ENCODE results near the gene GALT. TPM values are rescaled to one million over a fixed set of nuclear protein-coding genes. Genes with fewer than 3 reads are reported as not detected.

The GALT gene
- total and polyA plus RNA-seq, 4 donors = 58.6 to 196 (median 115) TPM

DNA sequence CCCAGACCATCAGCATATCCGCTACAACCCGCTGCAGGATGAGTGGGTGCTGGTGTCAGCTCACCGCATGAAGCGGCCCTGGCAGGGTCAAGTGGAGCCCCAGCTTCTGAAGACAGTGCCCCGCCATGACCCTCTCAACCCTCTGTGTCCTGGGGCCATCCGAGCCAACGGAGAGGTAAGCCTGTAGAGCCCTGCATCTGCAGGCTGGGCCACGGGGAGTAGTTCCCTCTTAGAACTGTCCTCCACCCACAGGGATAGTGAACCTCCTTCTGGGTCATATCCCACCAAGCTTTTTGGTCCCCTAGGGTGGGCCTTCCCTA, 569 bp downstream of the GALT start:
- Histone ChIP-seq H3K9ac (ENCODE audit: low read depth in 1 of 2, low read length in 2 of 2) (peak overlapping the region; percentile 82 to 93), H3K27me3 (ENCODE audit: control insufficient read depth in 4 of 4, insufficient read depth in 4 of 4, low read length in 3 of 4) (no peaks in the 10 kb centered on the region), H3K27ac (ENCODE audit: low read depth in 1 of 2, low read length in 2 of 2) (peak overlapping the region; percentile 86 to 94), H3K4me1 (ENCODE audit: control insufficient read depth in 4 of 4, insufficient read depth in 4 of 4, low read length in 3 of 4) (peaks cover 14 to 82% (median 73%) of the 10 kb centered on the region in 4 donors), H3K36me3 (ENCODE audit: control insufficient read depth in 4 of 4, insufficient read depth in 3 of 4, low read depth in 1 of 4, low read length in 3 of 4) (peaks cover 0 to 15% (median 10%) of the 10 kb centered on the region in 4 donors), H3K9me3 (ENCODE audit: control insufficient read depth in 4 of 4, low read length in 3 of 4) (no peaks in the 10 kb centered on the region), H3K4me3 (ENCODE audit: low read depth in 1 of 3, low read length in 3 of 3) (peak overlapping the region; percentile 61 to 88 (median 78))
- no peak for DNase-seq (ENCODE audit: low spot score)
- under 1% methylated on average over 8 of the region's 8 CpGs for WGBS
- TF ChIP-seq SP1 (IDR thresholded peaks at IDR 0.05) = no peak
- no peak for TF ChIP-seq HNF4A (conservative IDR thresholded peaks at IDR 0.05)
- TF ChIP-seq, protein P1, sequence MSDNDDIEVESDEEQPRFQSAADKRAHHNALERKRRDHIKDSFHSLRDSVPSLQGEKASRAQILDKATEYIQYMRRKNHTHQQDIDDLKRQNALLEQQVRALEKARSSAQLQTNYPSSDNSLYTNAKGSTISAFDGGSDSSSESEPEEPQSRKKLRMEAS (IDR thresholded peaks at IDR 0.05) = no peak
- TF ChIP-seq TAF1 (conservative IDR thresholded peaks at IDR 0.05) = no peak
- TF ChIP-seq, protein P2, sequence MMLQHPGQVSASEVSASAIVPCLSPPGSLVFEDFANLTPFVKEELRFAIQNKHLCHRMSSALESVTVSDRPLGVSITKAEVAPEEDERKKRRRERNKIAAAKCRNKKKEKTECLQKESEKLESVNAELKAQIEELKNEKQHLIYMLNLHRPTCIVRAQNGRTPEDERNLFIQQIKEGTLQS (IDR thresholded peaks at IDR 0.05) = no peak
- no peak for TF ChIP-seq EGR1 (IDR thresholded peaks at IDR 0.05; ENCODE audit: low read depth in 2 of 2)
- no peak for TF ChIP-seq JUND (IDR thresholded peaks at IDR 0.05)
- no peak for TF ChIP-seq NR2F2 (IDR thresholded peaks at IDR 0.05)
- TF ChIP-seq, protein P3, sequence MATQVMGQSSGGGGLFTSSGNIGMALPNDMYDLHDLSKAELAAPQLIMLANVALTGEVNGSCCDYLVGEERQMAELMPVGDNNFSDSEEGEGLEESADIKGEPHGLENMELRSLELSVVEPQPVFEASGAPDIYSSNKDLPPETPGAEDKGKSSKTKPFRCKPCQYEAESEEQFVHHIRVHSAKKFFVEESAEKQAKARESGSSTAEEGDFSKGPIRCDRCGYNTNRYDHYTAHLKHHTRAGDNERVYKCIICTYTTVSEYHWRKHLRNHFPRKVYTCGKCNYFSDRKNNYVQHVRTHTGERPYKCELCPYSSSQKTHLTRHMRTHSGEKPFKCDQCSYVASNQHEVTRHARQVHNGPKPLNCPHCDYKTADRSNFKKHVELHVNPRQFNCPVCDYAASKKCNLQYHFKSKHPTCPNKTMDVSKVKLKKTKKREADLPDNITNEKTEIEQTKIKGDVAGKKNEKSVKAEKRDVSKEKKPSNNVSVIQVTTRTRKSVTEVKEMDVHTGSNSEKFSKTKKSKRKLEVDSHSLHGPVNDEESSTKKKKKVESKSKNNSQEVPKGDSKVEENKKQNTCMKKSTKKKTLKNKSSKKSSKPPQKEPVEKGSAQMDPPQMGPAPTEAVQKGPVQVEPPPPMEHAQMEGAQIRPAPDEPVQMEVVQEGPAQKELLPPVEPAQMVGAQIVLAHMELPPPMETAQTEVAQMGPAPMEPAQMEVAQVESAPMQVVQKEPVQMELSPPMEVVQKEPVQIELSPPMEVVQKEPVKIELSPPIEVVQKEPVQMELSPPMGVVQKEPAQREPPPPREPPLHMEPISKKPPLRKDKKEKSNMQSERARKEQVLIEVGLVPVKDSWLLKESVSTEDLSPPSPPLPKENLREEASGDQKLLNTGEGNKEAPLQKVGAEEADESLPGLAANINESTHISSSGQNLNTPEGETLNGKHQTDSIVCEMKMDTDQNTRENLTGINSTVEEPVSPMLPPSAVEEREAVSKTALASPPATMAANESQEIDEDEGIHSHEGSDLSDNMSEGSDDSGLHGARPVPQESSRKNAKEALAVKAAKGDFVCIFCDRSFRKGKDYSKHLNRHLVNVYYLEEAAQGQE (IDR thresholded peaks at IDR 0.05) = no peak
- TF ChIP-seq, protein P4, sequence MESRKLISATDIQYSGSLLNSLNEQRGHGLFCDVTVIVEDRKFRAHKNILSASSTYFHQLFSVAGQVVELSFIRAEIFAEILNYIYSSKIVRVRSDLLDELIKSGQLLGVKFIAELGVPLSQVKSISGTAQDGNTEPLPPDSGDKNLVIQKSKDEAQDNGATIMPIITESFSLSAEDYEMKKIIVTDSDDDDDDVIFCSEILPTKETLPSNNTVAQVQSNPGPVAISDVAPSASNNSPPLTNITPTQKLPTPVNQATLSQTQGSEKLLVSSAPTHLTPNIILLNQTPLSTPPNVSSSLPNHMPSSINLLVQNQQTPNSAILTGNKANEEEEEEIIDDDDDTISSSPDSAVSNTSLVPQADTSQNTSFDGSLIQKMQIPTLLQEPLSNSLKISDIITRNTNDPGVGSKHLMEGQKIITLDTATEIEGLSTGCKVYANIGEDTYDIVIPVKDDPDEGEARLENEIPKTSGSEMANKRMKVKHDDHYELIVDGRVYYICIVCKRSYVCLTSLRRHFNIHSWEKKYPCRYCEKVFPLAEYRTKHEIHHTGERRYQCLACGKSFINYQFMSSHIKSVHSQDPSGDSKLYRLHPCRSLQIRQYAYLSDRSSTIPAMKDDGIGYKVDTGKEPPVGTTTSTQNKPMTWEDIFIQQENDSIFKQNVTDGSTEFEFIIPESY (IDR thresholded peaks at IDR 0.05) = no peak
- TF ChIP-seq RAD21 (IDR thresholded peaks at IDR 0.05) = no peak
- no peak for TF ChIP-seq FOXA2 (IDR thresholded peaks at IDR 0.05)
- TF ChIP-seq YY1 (IDR thresholded peaks at IDR 0.05) = no peak
- no peak for TF ChIP-seq FOXA1 (IDR thresholded peaks at IDR 0.05)
- TF ChIP-seq, protein P5, sequence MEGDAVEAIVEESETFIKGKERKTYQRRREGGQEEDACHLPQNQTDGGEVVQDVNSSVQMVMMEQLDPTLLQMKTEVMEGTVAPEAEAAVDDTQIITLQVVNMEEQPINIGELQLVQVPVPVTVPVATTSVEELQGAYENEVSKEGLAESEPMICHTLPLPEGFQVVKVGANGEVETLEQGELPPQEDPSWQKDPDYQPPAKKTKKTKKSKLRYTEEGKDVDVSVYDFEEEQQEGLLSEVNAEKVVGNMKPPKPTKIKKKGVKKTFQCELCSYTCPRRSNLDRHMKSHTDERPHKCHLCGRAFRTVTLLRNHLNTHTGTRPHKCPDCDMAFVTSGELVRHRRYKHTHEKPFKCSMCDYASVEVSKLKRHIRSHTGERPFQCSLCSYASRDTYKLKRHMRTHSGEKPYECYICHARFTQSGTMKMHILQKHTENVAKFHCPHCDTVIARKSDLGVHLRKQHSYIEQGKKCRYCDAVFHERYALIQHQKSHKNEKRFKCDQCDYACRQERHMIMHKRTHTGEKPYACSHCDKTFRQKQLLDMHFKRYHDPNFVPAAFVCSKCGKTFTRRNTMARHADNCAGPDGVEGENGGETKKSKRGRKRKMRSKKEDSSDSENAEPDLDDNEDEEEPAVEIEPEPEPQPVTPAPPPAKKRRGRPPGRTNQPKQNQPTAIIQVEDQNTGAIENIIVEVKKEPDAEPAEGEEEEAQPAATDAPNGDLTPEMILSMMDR (IDR thresholded peaks at IDR 0.05; ENCODE audit: low read depth, low read length, missing input control) = no peak
- no peak for TF ChIP-seq HNF4G (IDR thresholded peaks at IDR 0.05)
- no peak for TF ChIP-seq GABPA (IDR thresholded peaks at IDR 0.05 in 1 of 2, conservative IDR thresholded peaks at IDR 0.05 in 1 of 2)
- no peak for TF ChIP-seq RXRA (IDR thresholded peaks at IDR 0.05)

All from liver (tissue), 9 donors.